Right ventricle myocardium superior (tissue), 1 donor: ENCODE results near the gene DZIP1L. TPM values are rescaled to one million over a fixed set of nuclear protein-coding genes. Genes with fewer than 3 reads are reported as not detected.
"Not testable (repeated sequence)": the region's sequence is repeated elsewhere in the genome, so short reads cannot be mapped to it uniquely, and the experiment has no call there.

Experiments
- ATAC-seq: fragments of 200-7000 bp; cut with Tn5 transposase; one replicate; pipeline ENCODE4 v1.9.1; 2020; ENCODE audit warnings: mild to moderate bottlenecking; ENCODE audit not compliant: poor library complexity
- DNase-seq: peaks from one replicate; pipeline ENCODE4 v3.0.0-alpha.2; 2020
- intact Hi-C: fragments of 100-400 bp; cut with DNase I; formaldehyde crosslinking; loops from one replicate; pipeline ENCODE4 v1.11.2; 2022
- total RNA-seq: library from RNA; stranded (reverse); fragmentation: NEBNext Ultra II Directional; extraction: Animal tissue kit (Norgen Biotek cat#: 25700); gene quantifications from one replicate; pipeline ENCODE4 v1.2.1, GENCODE V29; 2021
- donor health status: DM: no; HTN: yes; CAD: no; lungs with severe emphysema.

The DZIP1L gene
- total RNA-seq, 1 donor from 2014 or later, result 4.1 TPM

- intact Hi-C loops, result loop anchor here (2.0 kb wide), 1 partner anchor 50 kb away; no protein-coding TSS in a partner anchor
- DNase-seq (peak; percentile 74), ATAC-seq (peak; percentile 56)
These were observed 3.4 kb upstream of the DZIP1L start for GRCh38 chr3:138118612-138119422.

GRCh38 chr3:138114431-138114918 lies 933 bp downstream of the DZIP1L start:
- DNase-seq, result no peak
- ATAC-seq, result peak; percentile 9
- intact Hi-C loops, result no loop called here

- intact Hi-C loops, result no loop called here
- ATAC-seq (no peak), DNase-seq (no peak)
These were observed 2.1 kb downstream of the DZIP1L start for GRCh38 chr3:138113326-138113725.

GRCh38 chr3:138112362-138112761 lies 3.0 kb downstream of the DZIP1L start:
- intact Hi-C loops, result no loop called here
- DNase-seq (no peak), ATAC-seq (no peak)

GRCh38 chr3:138105598-138105997 lies 9.8 kb downstream of the DZIP1L start:
- intact Hi-C loops, result no loop called here
- ATAC-seq (no peak), DNase-seq (no peak)

- intact Hi-C loops, result no loop called here
- no peak for DNase-seq
- no peak for ATAC-seq
These were observed 11.9 kb downstream of the DZIP1L start for GRCh38 chr3:138103466-138103865.

GRCh38 chr3:138101351-138101940 lies 14.0 kb downstream of the DZIP1L start:
- ATAC-seq, DNase-seq, intact Hi-C loops: not testable (repeated sequence)

- DNase-seq, result no peak
- ATAC-seq, result no peak
- intact Hi-C loops, result no loop called here
These were observed 16.0 kb downstream of the DZIP1L start for GRCh38 chr3:138099417-138099816.

- no peak for ATAC-seq
- intact Hi-C loops, result no loop called here
These were observed 17.9 kb downstream of the DZIP1L start for GRCh38 chr3:138097192-138098172.

GRCh38 chr3:138093721-138094120 lies 21.7 kb downstream of the DZIP1L start:
- no peak for ATAC-seq
- no peak for DNase-seq
- intact Hi-C loops, result no loop called here

More at GRCh38 chr3:138097192-138098172, 17.9 kb downstream of the DZIP1L start:
- DNase-seq, result no peak

- ATAC-seq (no peak), DNase-seq (no peak)
- intact Hi-C loops, result no loop called here
These were observed 23.4 kb downstream of the DZIP1L start for GRCh38 chr3:138092023-138092422.

GRCh38 chr3:138089091-138089490 lies 26.3 kb downstream of the DZIP1L start:
- ATAC-seq (no peak), DNase-seq (no peak)
- intact Hi-C loops, result no loop called here

- ATAC-seq, intact Hi-C loops, DNase-seq: not testable (repeated sequence)
These were observed 29.7 kb downstream of the DZIP1L start for GRCh38 chr3:138085745-138086144.

- no peak for ATAC-seq
- DNase-seq, result no peak
- intact Hi-C loops, result no loop called here
These were observed 31.2 kb downstream of the DZIP1L start for GRCh38 chr3:138084196-138084595.

- ATAC-seq (no peak), DNase-seq (no peak)
- intact Hi-C loops, result no loop called here
These were observed 32.4 kb downstream of the DZIP1L start for GRCh38 chr3:138082992-138083386.

GRCh38 chr3:138082085-138082991 lies 33.1 kb downstream of the DZIP1L start:
- ATAC-seq (peak; percentile 63), DNase-seq (no peak)
- intact Hi-C loops, result no loop called here

GRCh38 chr3:138081371-138082084 lies 33.9 kb downstream of the DZIP1L start:
- ATAC-seq (peak; percentile 34), DNase-seq (no peak)
- intact Hi-C loops, result no loop called here
